SKM-1 (cell line): Measurements from ENCODE around the gene SOX1.

ENCODE experiments used
- DNase-seq: peaks from one replicate; lab custom pipeline; 2025; ENCODE audit not compliant: unreplicated experiment; lab: John Stamatoyannopoulos, UW

SOX1 gene

GRCh38 chr13:112058519-112058873 is 8.5 kb upstream of the SOX1 start:
- no peak for DNase-seq

- DNase-seq = no peak
These were observed 8.0 kb upstream of the SOX1 start for GRCh38 chr13:112058941-112059340.

GRCh38 chr13:112059457-112060281 is 7.3 kb upstream of the SOX1 start:
- DNase-seq = no peak

GRCh38 chr13:112060282-112060830 is 6.6 kb upstream of the SOX1 start:
- DNase-seq = no peak

- no peak for DNase-seq
These were observed 6.0 kb upstream of the SOX1 start for GRCh38 chr13:112060899-112061366.

- no peak for DNase-seq
These were observed 5.4 kb upstream of the SOX1 start for GRCh38 chr13:112061367-112062061.

- DNase-seq = no peak
These were observed 4.8 kb upstream of the SOX1 start for GRCh38 chr13:112062072-112062567.

GRCh38 chr13:112062571-112063570 is 4.1 kb upstream of the SOX1 start:
- DNase-seq = no peak

GRCh38 chr13:112063807-112064206 is 3.1 kb upstream of the SOX1 start:
- no peak for DNase-seq

GRCh38 chr13:112064222-112064621 is 2.7 kb upstream of the SOX1 start:
- no peak for DNase-seq

GRCh38 chr13:112065521-112065866 is 1.5 kb upstream of the SOX1 start:
- DNase-seq = no peak

- no peak for DNase-seq
These were observed 904 bp upstream of the SOX1 start for GRCh38 chr13:112065867-112066623.

- DNase-seq = no peak
These were observed 335 bp upstream of the SOX1 start for GRCh38 chr13:112066624-112067004.

- DNase-seq = no peak
These were observed 1.1 kb downstream of the SOX1 start for GRCh38 chr13:112067871-112068539.

GRCh38 chr13:112068540-112069060 is 1.7 kb downstream of the SOX1 start:
- no peak for DNase-seq

- no peak for DNase-seq
These were observed 2.3 kb downstream of the SOX1 start for GRCh38 chr13:112069061-112069844.

GRCh38 chr13:112069845-112070251 is 2.9 kb downstream of the SOX1 start:
- no peak for DNase-seq

- no peak for DNase-seq
These were observed 4.3 kb downstream of the SOX1 start for GRCh38 chr13:112071102-112071722.
